Measurements from ENCODE around the gene NME7. TPM values are rescaled to one million over a fixed set of nuclear protein-coding genes. Genes with fewer than 3 reads are reported as not detected.

The NME7 gene
- total RNA-seq, 1 experiment from 2014 or later = 21.8 TPM

GRCh38 chr1:169100208-169100607, 267.4 kb downstream of the NME7 start:
- BruUV-seq (replicated peaks) = no TSS peak
- no peaks in the 10 kb centered on the region for H3K36me3 ChIP-seq (ENCODE audit: control insufficient read depth in 1 of 2, insufficient read depth in 2 of 2, low read length in 2 of 2)
- no peaks in the 10 kb centered on the region for H3K9me3 ChIP-seq (ENCODE audit: control insufficient read depth in 1 of 2, insufficient read depth in 1 of 2, low read depth in 1 of 2, low read length in 2 of 2)
- RAD21 ChIA-PET (ENCODE audit: low non-redundant PET in 1 of 2, low total read pairs in 2 of 2, uncharacterized antibody in 2 of 2, unreplicated experiment in 2 of 2) = no interaction called here
- CTCF ChIA-PET = no interaction called here
- no peak overlapping the region for H2AFZ ChIP-seq (ENCODE audit: low read depth, low read length, poor library complexity, severe bottlenecking)
- H3K27me3 ChIP-seq (ENCODE audit: insufficient read depth, low read length) = no peaks in the 10 kb centered on the region
- H3K4me2 ChIP-seq (ENCODE audit: low read length) = no peak overlapping the region
- intact Hi-C loops (cut with micrococcal nuclease) = no loop called here
- DNase-seq (ENCODE audit: low read depth, low spot score) (no peak), ATAC-seq (no peak)
- no peak overlapping the region for H3K4me3 ChIP-seq (replicated peaks in 1 of 2; ENCODE audit: low read depth in 1 of 2, low read length in 2 of 2)
- POLR2A ChIA-PET = no interaction called here
- H4K20me1 ChIP-seq (ENCODE audit: insufficient read depth) = no peaks in the 10 kb centered on the region
- no peaks in the 10 kb centered on the region for H3K9me2 ChIP-seq (ENCODE audit: insufficient read depth)
- H3K79me2 ChIP-seq (ENCODE audit: insufficient read depth, low read length) = no peaks in the 10 kb centered on the region
- peaks cover 23 to 28% of the 10 kb centered on the region in 2 experiments for H3K4me1 ChIP-seq (ENCODE audit: control insufficient read depth in 1 of 2, insufficient read depth in 2 of 2, low read length in 2 of 2)
- TF ChIP-seq ZNF274 (IDR thresholded peaks at IDR 0.05; ENCODE audit: low read depth, low read length) = no peak
- no peak for TF ChIP-seq JUND (IDR thresholded peaks at IDR 0.05)
- TF ChIP-seq CTCF (IDR thresholded peaks at IDR 0.05 in 2 of 3, conservative IDR thresholded peaks at IDR 0.05 in 1 of 3; ENCODE audit: borderline replicate concordance in 1 of 3, insufficient read depth in 1 of 3, low read depth in 2 of 3, low read length in 2 of 3) = no peak
- no peak for TF ChIP-seq SIN3A (IDR thresholded peaks at IDR 0.05; ENCODE audit: low read depth)
- no peak for TF ChIP-seq ZFX (IDR thresholded peaks at IDR 0.05)
- no peak for TF ChIP-seq SRF (IDR thresholded peaks at IDR 0.05; ENCODE audit: low read depth)
- TF ChIP-seq RAD21 (IDR thresholded peaks at IDR 0.05; ENCODE audit: low read depth) = no peak
- TF ChIP-seq POLR2AphosphoS5 (IDR thresholded peaks at IDR 0.05; ENCODE audit: low read depth, low read length) = no peak
- no peak for TF ChIP-seq SP1 (IDR thresholded peaks at IDR 0.05; ENCODE audit: low read depth)
- no peak for TF ChIP-seq TCF7L2 (IDR thresholded peaks at IDR 0.05; ENCODE audit: borderline replicate concordance, extremely low read depth, insufficient read depth, insufficient read length)
- TF ChIP-seq ELF1 (IDR thresholded peaks at IDR 0.05; ENCODE audit: borderline replicate concordance, low read depth) = no peak
- TF ChIP-seq EGR1 (IDR thresholded peaks at IDR 0.05; ENCODE audit: low read depth) = no peak
- no peak for TF ChIP-seq EZH2phosphoT487 (IDR thresholded peaks at IDR 0.05; ENCODE audit: borderline replicate concordance)
- H3K27ac ChIP-seq (ENCODE audit: low read depth, low read length) = no peak overlapping the region
- no peak overlapping the region for H3K9ac ChIP-seq (ENCODE audit: low read length)
